Measurements from ENCODE around the gene SPG21. TPM values are rescaled to one million over a fixed set of nuclear protein-coding genes. Genes with fewer than 3 reads are reported as not detected.

The SPG21 gene
- polyA plus RNA-seq, 1 donor (not counting 4 experiments of a cell fraction or from before 2014, with no cell fraction given) = 62.9 TPM

GRCh38 chr15:64969401-64969800, 20.3 kb downstream of the SPG21 start:
- Histone ChIP-seq H3K4me1 (ENCODE audit: control insufficient read depth, extremely low read depth, insufficient read depth, low read length) (no peaks in the 10 kb centered on the region), H3K9me1 (ENCODE audit: control insufficient read depth, extremely low read depth, insufficient read depth, low read length) (no peaks in the 10 kb centered on the region), H3K79me2 (ENCODE audit: control insufficient read depth, insufficient read depth, low read length) (no peaks in the 10 kb centered on the region), H3K4me2 (ENCODE audit: control insufficient read depth, extremely low read depth, insufficient read depth, low read depth, low read length) (no peak overlapping the region), H3K4me3 (ENCODE audit: control insufficient read depth in 2 of 3, extremely low read depth in 1 of 3, insufficient read depth in 2 of 3, low read depth in 1 of 3, low read length in 3 of 3) (no peak overlapping the region), H3K9ac (ENCODE audit: control insufficient read depth, extremely low read depth, insufficient read depth, low read length) (no peak overlapping the region), H3K36me3 (ENCODE audit: control insufficient read depth in 2 of 2, extremely low read depth in 1 of 2, insufficient read depth in 2 of 2, low read length in 2 of 2) (peaks cover 9 to 17% of the 10 kb centered on the region in 2 experiments), H3K27ac (ENCODE audit: control insufficient read depth, insufficient read depth, low read length) (no peak overlapping the region), H4K20me1 (ENCODE audit: control insufficient read depth, extremely low read depth, insufficient read depth, low read length) (no peaks in the 10 kb centered on the region), H3K27me3 (ENCODE audit: control insufficient read depth, extremely low read depth, insufficient read depth, low read length) (no peaks in the 10 kb centered on the region), H3K9me3 (ENCODE audit: control insufficient read depth, low read depth, low read length) (no peaks in the 10 kb centered on the region), H2AFZ (ENCODE audit: control insufficient read depth, low read length) (no peak overlapping the region)
- DNase-seq (ENCODE audit: low read depth, low spot score) = no peak
- dilution Hi-C loops (cut with MboI; ENCODE audit: extremely low pct_ligation_motif_present, low sequenced_read_pairs) = no loop called here
- TF ChIP-seq EZH2 (IDR thresholded peaks at IDR 0.05; ENCODE audit: low read length) = no peak
- no peak for TF ChIP-seq CTCF (optimal IDR thresholded peaks at IDR 0.05 in 1 of 3, IDR thresholded peaks at IDR 0.05 in 1 of 3, conservative IDR thresholded peaks at IDR 0.05 in 1 of 3; ENCODE audit: extremely low read depth in 1 of 3, insufficient read depth in 2 of 3, low read length in 3 of 3)
- no peak for FAIRE-seq

- no peak overlapping the region for H3K4me3 ChIP-seq (ENCODE audit: control insufficient read depth in 2 of 3, extremely low read depth in 1 of 3, insufficient read depth in 2 of 3, low read depth in 1 of 3, low read length in 3 of 3)
- no peak overlapping the region for H3K27ac ChIP-seq (ENCODE audit: control insufficient read depth, insufficient read depth, low read length)
- no peaks in the 10 kb centered on the region for H3K27me3 ChIP-seq (ENCODE audit: control insufficient read depth, extremely low read depth, insufficient read depth, low read length)
- H3K79me2 ChIP-seq (ENCODE audit: control insufficient read depth, insufficient read depth, low read length) = no peaks in the 10 kb centered on the region
- DNase-seq (ENCODE audit: low read depth, low spot score) = no peak
- H3K4me1 ChIP-seq (ENCODE audit: control insufficient read depth, extremely low read depth, insufficient read depth, low read length) = no peaks in the 10 kb centered on the region
- peaks cover 23 to 24% of the 10 kb centered on the region in 2 experiments for H3K36me3 ChIP-seq (ENCODE audit: control insufficient read depth in 2 of 2, extremely low read depth in 1 of 2, insufficient read depth in 2 of 2, low read length in 2 of 2)
- no peak overlapping the region for H3K4me2 ChIP-seq (ENCODE audit: control insufficient read depth, extremely low read depth, insufficient read depth, low read depth, low read length)
- H4K20me1 ChIP-seq (ENCODE audit: control insufficient read depth, extremely low read depth, insufficient read depth, low read length) = no peaks in the 10 kb centered on the region
- no peaks in the 10 kb centered on the region for H3K9me3 ChIP-seq (ENCODE audit: control insufficient read depth, low read depth, low read length)
- TF ChIP-seq EZH2 (IDR thresholded peaks at IDR 0.05; ENCODE audit: low read length) = no peak
- TF ChIP-seq CTCF (optimal IDR thresholded peaks at IDR 0.05 in 1 of 3, IDR thresholded peaks at IDR 0.05 in 1 of 3, conservative IDR thresholded peaks at IDR 0.05 in 1 of 3; ENCODE audit: extremely low read depth in 1 of 3, insufficient read depth in 2 of 3, low read length in 3 of 3) = no peak
- no peak overlapping the region for H3K9ac ChIP-seq (ENCODE audit: control insufficient read depth, extremely low read depth, insufficient read depth, low read length)
- no peak overlapping the region for H2AFZ ChIP-seq (ENCODE audit: control insufficient read depth, low read length)
- FAIRE-seq = no peak
- dilution Hi-C loops (cut with MboI; ENCODE audit: extremely low pct_ligation_motif_present, low sequenced_read_pairs) = no loop called here
- H3K9me1 ChIP-seq (ENCODE audit: control insufficient read depth, extremely low read depth, insufficient read depth, low read length) = no peaks in the 10 kb centered on the region
These were observed 28.7 kb downstream of the SPG21 start for GRCh38 chr15:64961013-64961412.
